ENCODE measurements around the gene MAD1L1. TPM values are rescaled to one million over a fixed set of nuclear protein-coding genes. Genes with fewer than 3 reads are reported as not detected.

MAD1L1 gene
- total and polyA plus RNA-seq, 2 donors (not counting 1 experiment from before 2014, with no cell fraction given), result 9.8 to 29.4 TPM

GRCh38 chr7:2082139-2082998 is 150.4 kb downstream of the MAD1L1 start:
- peak; percentile 76 to 88 for DNase-seq (ENCODE audit: low read depth in 2 of 2)
- H3K79me2 ChIP-seq (ENCODE audit: control insufficient read depth, insufficient read depth, low read length), result no peaks in the 10 kb centered on the region

GRCh38 chr7:2081526-2082135 is 151.1 kb downstream of the MAD1L1 start:
- H3K36me3 ChIP-seq (ENCODE audit: control insufficient read depth, insufficient read depth, low read length), result no peaks in the 10 kb centered on the region
- H3K27ac ChIP-seq (ENCODE audit: insufficient read depth, low read length), result peak overlapping the region; percentile 46
- no peaks in the 10 kb centered on the region for H3K9me3 ChIP-seq (ENCODE audit: control insufficient read depth, insufficient read depth, low read depth, low read length)
- no peaks in the 10 kb centered on the region for H3K27me3 ChIP-seq (ENCODE audit: control insufficient read depth, insufficient read depth, low read length)
- H3K79me2 ChIP-seq (ENCODE audit: control insufficient read depth, insufficient read depth, low read length), result no peaks in the 10 kb centered on the region
- no peak overlapping the region for H3K4me3 ChIP-seq (replicated peaks in 1 of 4; ENCODE audit: control extremely low read depth in 1 of 4, insufficient read depth in 1 of 4, low read depth in 3 of 4, low read length in 4 of 4)
- peak overlapping the region; percentile 35 for H3K4me2 ChIP-seq (ENCODE audit: extremely low read depth, insufficient read depth, low read length)
- no peaks in the 10 kb centered on the region for H4K20me1 ChIP-seq (ENCODE audit: control insufficient read depth, extremely low read depth, insufficient read depth, low read length)
- no peak overlapping the region for H2AFZ ChIP-seq (ENCODE audit: low read length)
- no peak for DNase-seq (ENCODE audit: low read depth in 2 of 2)
- TF ChIP-seq EZH2 (IDR thresholded peaks at IDR 0.05; ENCODE audit: low read length, missing control alignments), result no peak
- peaks cover 5% of the 10 kb centered on the region for H3K4me1 ChIP-seq (ENCODE audit: control insufficient read depth, extremely low read depth, insufficient read depth, low read length)
- H3K9ac ChIP-seq (ENCODE audit: insufficient read depth, low read length), result peak overlapping the region; percentile 7

More at GRCh38 chr7:2082139-2082998, 150.4 kb downstream of the MAD1L1 start:
- H3K36me3 ChIP-seq (ENCODE audit: control insufficient read depth, insufficient read depth, low read length), result no peaks in the 10 kb centered on the region
- H3K9me3 ChIP-seq (ENCODE audit: control insufficient read depth, insufficient read depth, low read depth, low read length), result no peaks in the 10 kb centered on the region
- H3K27ac ChIP-seq (ENCODE audit: insufficient read depth, low read length), result peak overlapping the region; percentile 54
- H3K4me1 ChIP-seq (ENCODE audit: control insufficient read depth, extremely low read depth, insufficient read depth, low read length), result peaks cover 5% of the 10 kb centered on the region
- no peaks in the 10 kb centered on the region for H3K27me3 ChIP-seq (ENCODE audit: control insufficient read depth, insufficient read depth, low read length)
- peak overlapping the region; percentile 35 for H3K4me2 ChIP-seq (ENCODE audit: extremely low read depth, insufficient read depth, low read length)
- no peak overlapping the region for H2AFZ ChIP-seq (ENCODE audit: low read length)
- H3K9ac ChIP-seq (ENCODE audit: insufficient read depth, low read length), result peak overlapping the region; percentile 13
- H4K20me1 ChIP-seq (ENCODE audit: control insufficient read depth, extremely low read depth, insufficient read depth, low read length), result no peaks in the 10 kb centered on the region
- H3K4me3 ChIP-seq (replicated peaks in 1 of 4; ENCODE audit: control extremely low read depth in 1 of 4, insufficient read depth in 1 of 4, low read depth in 3 of 4, low read length in 4 of 4), result no peak overlapping the region
- TF ChIP-seq CTCF (conservative IDR thresholded peaks at IDR 0.05 in 1 of 2, IDR thresholded peaks at IDR 0.05 in 1 of 2; ENCODE audit: low read depth in 1 of 2, low read length in 2 of 2), result no peak
- no peak for TF ChIP-seq EZH2 (IDR thresholded peaks at IDR 0.05; ENCODE audit: low read length, missing control alignments)

GRCh38 chr7:2080477-2080876 is 152.3 kb downstream of the MAD1L1 start:
- Histone ChIP-seq H3K36me3 (ENCODE audit: control insufficient read depth, insufficient read depth, low read length) (no peaks in the 10 kb centered on the region), H2AFZ (ENCODE audit: low read length) (no peak overlapping the region), H3K9ac (ENCODE audit: insufficient read depth, low read length) (no peak overlapping the region), H3K27ac (ENCODE audit: insufficient read depth, low read length) (no peak overlapping the region), H4K20me1 (ENCODE audit: control insufficient read depth, extremely low read depth, insufficient read depth, low read length) (no peaks in the 10 kb centered on the region), H3K4me3 (replicated peaks in 1 of 4; ENCODE audit: control extremely low read depth in 1 of 4, insufficient read depth in 1 of 4, low read depth in 3 of 4, low read length in 4 of 4) (no peak overlapping the region), H3K4me2 (ENCODE audit: extremely low read depth, insufficient read depth, low read length) (no peak overlapping the region), H3K9me3 (ENCODE audit: control insufficient read depth, insufficient read depth, low read depth, low read length) (no peaks in the 10 kb centered on the region), H3K4me1 (ENCODE audit: control insufficient read depth, extremely low read depth, insufficient read depth, low read length) (peaks cover 5% of the 10 kb centered on the region), H3K27me3 (ENCODE audit: control insufficient read depth, insufficient read depth, low read length) (no peaks in the 10 kb centered on the region), H3K79me2 (ENCODE audit: control insufficient read depth, insufficient read depth, low read length) (no peaks in the 10 kb centered on the region)
- TF ChIP-seq CTCF (conservative IDR thresholded peaks at IDR 0.05 in 1 of 2, IDR thresholded peaks at IDR 0.05 in 1 of 2; ENCODE audit: low read depth in 1 of 2, low read length in 2 of 2), result no peak
- no peak for TF ChIP-seq EZH2 (IDR thresholded peaks at IDR 0.05; ENCODE audit: low read length, missing control alignments)
- DNase-seq (ENCODE audit: low read depth in 2 of 2), result no peak

Measured in fibroblast of lung (primary cell).